Measurements from ENCODE around the gene CPEB3.

- TF ChIP-seq POLR2AphosphoS5 (IDR thresholded peaks at IDR 0.05; ENCODE audit: low read depth): no peak
- no peak for TF ChIP-seq CTCF (IDR thresholded peaks at IDR 0.05; ENCODE audit: insufficient read depth, low read length)
- no peak for TF ChIP-seq REST (IDR thresholded peaks at IDR 0.05; ENCODE audit: insufficient replicate concordance, low read depth)
- no peak for TF ChIP-seq GABPA (IDR thresholded peaks at IDR 0.05; ENCODE audit: low read depth)
Measured at GRCh38 chr10:92130622-92131274, 160.1 kb downstream of the CPEB3 start.
